ENCODE data around the gene HMGXB3. TPM values are rescaled to one million over a fixed set of nuclear protein-coding genes. Genes with fewer than 3 reads are reported as not detected.

The HMGXB3 gene
- total RNA-seq, 2 experiments from 2014 or later: 27.4 to 29.3 TPM

GRCh38 chr5:150044329-150044681 lies 43.8 kb downstream of the HMGXB3 start:
- H3K4me1 ChIP-seq (ENCODE audit: insufficient read depth, low read length): peaks cover 13% of the 10 kb centered on the region
- Mint-ChIP-seq H3K4me3 (no peak overlapping the region), H3K4me1 (ENCODE audit: low read depth) (peaks cover 28% of the 10 kb centered on the region), H3K27me3 (no peaks in the 10 kb centered on the region), H3K27ac (peak overlapping the region; percentile 28), H3K9me3 (no peaks in the 10 kb centered on the region), H3K36me3 (ENCODE audit: low read depth) (peaks cover 96% of the 10 kb centered on the region)
- no peak for ATAC-seq (ENCODE audit: poor library complexity)
- H3K36me3 ChIP-seq (ENCODE audit: insufficient read depth, low read length): peaks cover 92% of the 10 kb centered on the region
- H3K27me3 ChIP-seq (ENCODE audit: control insufficient read depth in 1 of 2, insufficient read depth in 2 of 2, low read length in 2 of 2): no peaks in the 10 kb centered on the region
- no peak overlapping the region for H3K4me3 ChIP-seq (ENCODE audit: low read length)
- intact Hi-C loops (cut with DNase I, micrococcal nuclease): no loop called here
- TF ChIP-seq CTCF (IDR thresholded peaks at IDR 0.05): no peak
- H3K27ac ChIP-seq (ENCODE audit: low read depth in 1 of 2, low read length in 2 of 2): no peak overlapping the region
- no peaks in the 10 kb centered on the region for H3K9me3 ChIP-seq (ENCODE audit: control insufficient read depth in 1 of 2, insufficient read depth in 1 of 2, low read length in 2 of 2)
- DNase-seq: no peak
- ChIA-PET POLR2A (no interaction called here), CTCF (no interaction called here)

DNA sequence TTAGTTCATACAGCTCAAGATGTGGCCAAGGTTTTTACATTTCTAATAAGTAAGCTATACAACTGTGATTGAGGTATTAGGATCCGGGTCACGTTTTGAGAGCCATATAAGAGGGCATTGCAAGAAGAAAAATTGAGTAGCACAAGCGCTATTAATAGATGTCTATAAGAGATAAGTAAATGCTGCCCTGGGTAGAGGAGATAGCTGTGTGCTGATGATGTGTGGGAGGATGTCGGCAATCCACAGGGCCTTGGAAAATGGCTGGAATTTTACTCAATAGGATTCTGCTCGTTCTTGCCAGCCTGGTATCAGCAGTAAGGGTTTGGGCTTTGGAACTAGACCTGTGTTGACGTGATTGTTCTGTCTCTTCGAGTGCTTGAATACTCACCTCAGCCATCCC lies 44.2 kb downstream of the HMGXB3 start:
- Mint-ChIP-seq H3K4me3 (no peak overlapping the region), H3K4me1 (ENCODE audit: low read depth) (peaks cover 28% of the 10 kb centered on the region), H3K27ac (no peak overlapping the region), H3K27me3 (no peaks in the 10 kb centered on the region), H3K36me3 (ENCODE audit: low read depth) (peaks cover 96% of the 10 kb centered on the region), H3K9me3 (no peaks in the 10 kb centered on the region)
- H3K36me3 ChIP-seq (ENCODE audit: insufficient read depth, low read length): peaks cover 93% of the 10 kb centered on the region
- ChIA-PET POLR2A (no interaction called here), CTCF (no interaction called here)
- DNase-seq (no peak), ATAC-seq (ENCODE audit: poor library complexity) (no peak)
- TF ChIP-seq CTCF (IDR thresholded peaks at IDR 0.05): no peak
- no peaks in the 10 kb centered on the region for H3K9me3 ChIP-seq (ENCODE audit: control insufficient read depth in 1 of 2, insufficient read depth in 1 of 2, low read length in 2 of 2)
- H3K27ac ChIP-seq (ENCODE audit: low read depth in 1 of 2, low read length in 2 of 2): no peak overlapping the region
- H3K4me3 ChIP-seq (ENCODE audit: low read length): no peak overlapping the region
- intact Hi-C loops (cut with DNase I, micrococcal nuclease): no loop called here
- H3K4me1 ChIP-seq (ENCODE audit: insufficient read depth, low read length): peaks cover 13% of the 10 kb centered on the region
- no peaks in the 10 kb centered on the region for H3K27me3 ChIP-seq (ENCODE audit: control insufficient read depth in 1 of 2, insufficient read depth in 2 of 2, low read length in 2 of 2)

DNA sequence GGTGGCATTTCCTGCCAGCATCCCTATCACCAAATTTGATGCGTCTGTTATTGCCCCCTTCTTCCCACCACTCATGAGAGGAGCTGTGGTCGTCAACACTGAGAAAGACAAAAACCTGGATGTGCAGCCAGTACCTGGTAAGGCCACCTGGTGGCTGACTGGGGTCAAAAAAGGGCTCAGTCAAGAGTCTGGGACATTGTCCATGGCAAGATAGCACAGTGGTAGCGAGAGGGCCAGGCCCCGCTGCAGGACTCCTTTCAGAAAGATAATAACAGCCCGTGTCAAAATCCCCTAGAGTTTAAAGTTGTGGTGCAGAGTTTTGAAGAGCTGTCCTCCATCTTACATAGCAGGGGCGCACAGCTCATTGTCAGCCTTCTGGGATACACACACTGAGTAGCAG lies 45.0 kb downstream of the HMGXB3 start:
- Mint-ChIP-seq H3K4me1 (ENCODE audit: low read depth) (peaks cover 28% of the 10 kb centered on the region), H3K4me3 (no peak overlapping the region), H3K9me3 (no peaks in the 10 kb centered on the region), H3K27ac (no peak overlapping the region), H3K36me3 (ENCODE audit: low read depth) (peaks cover 96% of the 10 kb centered on the region), H3K27me3 (no peaks in the 10 kb centered on the region)
- Histone ChIP-seq H3K27me3 (ENCODE audit: control insufficient read depth in 1 of 2, insufficient read depth in 2 of 2, low read length in 2 of 2) (no peaks in the 10 kb centered on the region), H3K9me3 (ENCODE audit: control insufficient read depth in 1 of 2, insufficient read depth in 1 of 2, low read length in 2 of 2) (no peaks in the 10 kb centered on the region), H3K36me3 (ENCODE audit: insufficient read depth, low read length) (peaks cover 91% of the 10 kb centered on the region), H3K4me3 (ENCODE audit: low read length) (no peak overlapping the region), H3K4me1 (ENCODE audit: insufficient read depth, low read length) (peaks cover 13% of the 10 kb centered on the region), H3K27ac (ENCODE audit: low read depth in 1 of 2, low read length in 2 of 2) (no peak overlapping the region)
- ATAC-seq (ENCODE audit: poor library complexity) (no peak), DNase-seq (no peak)
- ChIA-PET CTCF (interaction anchor here (1.0 kb wide), 1 partner anchor 55 kb away, joined by 3 read pairs; no protein-coding TSS in a partner anchor), POLR2A (no interaction called here)
- intact Hi-C loops (cut with DNase I, micrococcal nuclease): no loop called here
- TF ChIP-seq CTCF (IDR thresholded peaks at IDR 0.05): no peak

All from CD4-positive, alpha-beta T cell (primary cell).